H1 (cell line): ENCODE data around the gene INPP5A.

Source experiments
- ATF3 ChIP-seq: IDR thresholded peaks from 2 replicates; pipeline ENCODE4 v1.6.1; 2011; ENCODE audit warnings: low read depth, mild to moderate bottlenecking, low read length; ENCODE audit not compliant: insufficient read depth
- CTCF ChIP-seq, 3 experiments: IDR thresholded peaks; 1 replicate in 2 of 3; 2 replicates in 1 of 3; pipeline versions ENCODE4 v1.5.1 to v1.6.1; 2011; ENCODE audit warnings: low read length in 3 of 3, mild to moderate bottlenecking in 3 of 3, inconsistent platforms in 2 of 3, low read depth in 1 of 3, moderate library complexity in 1 of 3; ENCODE audit not compliant: insufficient read depth in 1 of 3; ENCODE audit errors: control extremely low read depth in 1 of 3
- EP300 ChIP-seq, 2 experiments: IDR thresholded peaks; 1 replicate in 1 of 2; 2 replicates in 1 of 2; pipeline ENCODE4 v1.6.1; 2011 to 2012; ENCODE audit warnings: low read depth in 2 of 2, low read length in 2 of 2, mild to moderate bottlenecking in 2 of 2, borderline replicate concordance in 1 of 2, inconsistent platforms in 1 of 2, moderate library complexity in 1 of 2
- EZH2 ChIP-seq: fragments of 200-600 bp; sonication (generic); IDR thresholded peaks from 2 replicates; pipeline ENCODE4 v1.7.1; 2012; ENCODE audit warnings: low read depth, mild to moderate bottlenecking, moderate library complexity, low read length, inconsistent platforms; ENCODE audit not compliant: severe bottlenecking
- MAFK ChIP-seq: IDR thresholded peaks from 2 replicates; pipeline ENCODE4 v1.6.1; 2012; ENCODE audit warnings: low read depth, mild to moderate bottlenecking, improper control_type of control experiment, low read length
- PHF8 ChIP-seq: fragments of 200-600 bp; sonication (generic); conservative IDR thresholded peaks from 2 replicates; pipeline ENCODE4 v1.7.1; 2012; ENCODE audit warnings: low read depth, mild to moderate bottlenecking, inconsistent platforms, low read length, moderate library complexity
- POLR2A ChIP-seq, 2 experiments: IDR thresholded peaks; 1 replicate in 1 of 2; 2 replicates in 1 of 2; pipeline ENCODE4 v1.6.1; 2011; ENCODE audit warnings: low read depth in 2 of 2, low read length in 2 of 2, mild to moderate bottlenecking in 2 of 2; ENCODE audit errors: control extremely low read depth in 1 of 2
- POLR2AphosphoS5 ChIP-seq: IDR thresholded peaks from 2 replicates; pipeline ENCODE4 v1.6.1; 2011; ENCODE audit warnings: low read depth, low read length
- RAD21 ChIP-seq, 2 experiments: IDR thresholded peaks in 1 of 2; conservative IDR thresholded peaks in 1 of 2; 2 replicates each; pipeline ENCODE4 v1.6.1; 2011; ENCODE audit warnings: low read depth in 2 of 2, low read length in 2 of 2, improper control_type of control experiment in 1 of 2, inconsistent platforms in 1 of 2, mild to moderate bottlenecking in 1 of 2, moderate library complexity in 1 of 2
- SP1 ChIP-seq: IDR thresholded peaks from 2 replicates; pipeline ENCODE4 v1.6.1; 2011; ENCODE audit warnings: low read depth, low read length

DNA sequence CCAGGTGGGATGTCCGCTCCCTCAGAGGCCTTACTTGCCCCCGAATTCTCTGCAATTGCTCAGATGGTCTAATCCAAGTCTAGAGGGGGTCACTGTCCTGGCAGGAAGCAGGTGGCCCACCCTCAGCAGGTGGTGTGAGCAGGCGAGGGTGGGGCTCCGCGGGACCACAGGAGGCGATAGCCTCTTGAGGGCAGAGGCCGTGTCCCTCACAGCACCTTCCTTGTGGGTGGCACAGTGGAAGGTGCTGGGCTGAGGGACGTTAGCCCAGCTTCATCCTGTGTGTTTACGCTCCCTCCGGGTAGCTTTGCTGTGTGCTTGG, 38.3 kb upstream of the INPP5A start:
- no peak for TF ChIP-seq MAFK
- TF ChIP-seq EZH2: no peak
- TF ChIP-seq PHF8: no peak
- no peak for TF ChIP-seq CTCF (IDR thresholded peaks at IDR 0.05; ENCODE audit: control extremely low read depth in 1 of 3, insufficient read depth in 1 of 3, low read depth in 1 of 3, low read length in 3 of 3)
- TF ChIP-seq POLR2A (IDR thresholded peaks at IDR 0.05; ENCODE audit: control extremely low read depth in 1 of 2, low read depth in 2 of 2, low read length in 2 of 2): no peak
- TF ChIP-seq POLR2AphosphoS5: no peak
- TF ChIP-seq ATF3: no peak
- TF ChIP-seq RAD21 (IDR thresholded peaks at IDR 0.05 in 1 of 2, conservative IDR thresholded peaks at IDR 0.05 in 1 of 2; ENCODE audit: low read depth in 2 of 2, low read length in 2 of 2): no peak
- TF ChIP-seq EP300 (IDR thresholded peaks at IDR 0.05; ENCODE audit: borderline replicate concordance in 1 of 2, low read depth in 2 of 2, low read length in 2 of 2): no peak
- TF ChIP-seq SP1: no peak
